GM04504 (cell line): ENCODE data around the gene CLDN9.
"Not testable (repeated sequence)": the region's sequence is repeated elsewhere in the genome, so short reads cannot be mapped to it uniquely, and the experiment has no call there.

ENCODE experiments used
- DNase-seq: peaks from one replicate; pipeline ENCODE4 v3.0.0-alpha.2; 2012; ENCODE audit warnings: low read depth

CLDN9 gene

GRCh38 chr16:3032624-3033023 lies 19.9 kb downstream of the CLDN9 start:
- DNase-seq: no peak

GRCh38 chr16:3035289-3035971 lies 22.7 kb downstream of the CLDN9 start:
- DNase-seq: no peak

- DNase-seq: no peak
Observed at GRCh38 chr16:3035972-3036725, 23.4 kb downstream of the CLDN9 start.

- DNase-seq: no peak
Observed at GRCh38 chr16:3036726-3037315, 24.1 kb downstream of the CLDN9 start, which contains the start of gene BICDL2. TSS of gene BICDL2 (minus strand) at chr16:3036944. CDS start at chr16:3035496, 1,448 bp downstream.

- DNase-seq: no peak
Observed at GRCh38 chr16:3038256-3038655, 25.5 kb downstream of the CLDN9 start.

- no peak for DNase-seq
Observed at GRCh38 chr16:3038896-3039295, 26.2 kb downstream of the CLDN9 start.

- DNase-seq: no peak
Observed at GRCh38 chr16:3042376-3042775, 29.7 kb downstream of the CLDN9 start.

GRCh38 chr16:3044708-3045107 lies 32.0 kb downstream of the CLDN9 start:
- no peak for DNase-seq

GRCh38 chr16:3045758-3046640 lies 33.3 kb downstream of the CLDN9 start, which contains the start of gene MMP25:
TSS of gene MMP25 (plus strand) at chr16:3046561. CDS start at chr16:3046918, 357 bp downstream.
- DNase-seq: no peak

- DNase-seq: no peak
Observed at GRCh38 chr16:3046641-3047386, 34.1 kb downstream of the CLDN9 start.

- DNase-seq: no peak
Observed at GRCh38 chr16:3047387-3047720, 34.6 kb downstream of the CLDN9 start.

- no peak for DNase-seq
Observed at GRCh38 chr16:3049921-3050481, 37.3 kb downstream of the CLDN9 start.

- no peak for DNase-seq
Observed at GRCh38 chr16:3050487-3050886, 37.8 kb downstream of the CLDN9 start.

- no peak for DNase-seq
Observed at GRCh38 chr16:3051009-3051408, 38.3 kb downstream of the CLDN9 start.

GRCh38 chr16:3051494-3051893 lies 38.8 kb downstream of the CLDN9 start:
- no peak for DNase-seq

- DNase-seq: not testable (repeated sequence)
Observed at GRCh38 chr16:3052571-3053329, 40.0 kb downstream of the CLDN9 start.

GRCh38 chr16:3053330-3053710 lies 40.6 kb downstream of the CLDN9 start:
- DNase-seq: not testable (repeated sequence)

- DNase-seq: no peak
Observed at GRCh38 chr16:3054965-3055733, 42.4 kb downstream of the CLDN9 start.

GRCh38 chr16:3055734-3056115 lies 43.0 kb downstream of the CLDN9 start:
- DNase-seq: not testable (repeated sequence)
